HG03135 (cell line): Measurements from ENCODE around the gene PDE7B.

Experiments used
- ATAC-seq: cut with Tn5 transposase; IDR thresholded peaks from one replicate; pipeline ENCODE4 v1.9.1; 2021; ENCODE audit warnings: mild to moderate bottlenecking, moderate library complexity; ENCODE audit not compliant: unreplicated experiment

The PDE7B gene

DNA sequence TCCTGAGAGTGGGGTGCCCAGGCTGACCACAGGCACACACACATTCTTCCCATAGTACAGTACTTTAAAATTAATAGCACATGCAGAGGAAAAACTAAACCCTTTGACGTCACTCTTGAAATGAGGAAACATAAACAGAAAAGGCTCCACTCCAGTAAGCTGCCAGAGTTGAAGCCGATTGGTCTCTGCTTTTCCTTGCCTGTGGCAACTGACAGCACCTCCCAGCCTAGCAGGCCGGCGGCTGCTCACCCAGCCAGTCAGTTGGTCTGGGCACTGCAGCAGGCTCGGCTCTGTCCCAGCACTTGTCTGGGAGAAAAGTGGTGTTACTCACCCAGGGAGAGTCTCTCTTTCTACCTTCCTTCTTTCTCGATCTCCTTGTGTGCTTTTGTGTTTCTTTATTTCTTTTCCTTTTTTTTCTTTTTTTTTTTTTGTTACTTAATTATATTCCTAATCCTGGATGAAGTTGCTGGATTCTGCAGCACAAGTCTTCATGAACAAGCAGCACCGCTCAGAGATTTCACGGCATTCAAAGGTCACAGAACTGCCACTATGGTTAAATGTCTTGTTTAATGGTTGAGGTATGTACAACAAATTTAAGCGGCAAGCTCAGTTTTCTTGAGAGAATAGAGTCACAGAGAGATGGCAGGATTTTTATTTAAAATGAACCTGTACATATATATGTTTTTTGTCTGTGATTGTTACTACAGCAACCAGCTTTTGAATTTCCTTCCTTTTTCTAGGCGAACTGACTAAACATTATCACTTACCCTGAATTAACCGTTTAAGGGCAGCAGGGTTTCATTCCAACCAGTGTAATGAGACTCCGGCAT lies at the start of gene PDE7B:
TSS of gene PDE7B (plus strand) at position 260 of the 830 bp plus-strand sequence.
- ATAC-seq = peak; percentile 83

DNA sequence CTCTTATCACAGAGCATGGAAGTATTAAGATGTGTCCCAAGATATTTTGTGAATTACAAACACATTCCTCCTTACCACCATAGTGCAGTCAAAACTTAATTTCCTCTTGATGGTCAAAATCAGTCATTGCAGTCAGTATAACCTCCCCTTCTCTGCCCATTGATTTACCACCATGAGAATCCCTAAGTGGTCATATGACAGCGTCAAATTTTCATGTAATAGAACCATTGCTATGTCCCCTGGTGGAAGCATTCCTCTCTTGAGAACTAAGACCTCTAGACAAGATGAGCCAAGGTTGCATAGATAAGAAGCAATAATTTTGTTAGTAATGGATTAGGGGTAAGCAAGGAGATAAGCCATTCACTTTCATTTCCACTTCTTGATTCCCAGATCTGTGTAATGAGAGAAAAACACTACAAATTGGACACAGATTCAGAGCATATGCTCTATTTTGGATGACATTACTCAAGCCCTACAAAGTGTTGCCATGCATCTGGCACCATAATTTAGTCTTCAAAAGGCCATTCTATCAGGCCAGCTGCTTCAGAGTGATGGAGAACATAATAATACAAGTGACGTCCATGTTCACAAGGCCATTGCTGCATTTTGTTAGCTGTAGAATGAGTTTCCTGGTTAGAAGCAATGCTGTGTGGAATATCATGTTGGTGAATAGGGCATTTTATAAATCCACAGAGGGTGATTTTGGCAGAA lies 49.6 kb upstream of the PDE7B start:
- no peak for ATAC-seq

DNA sequence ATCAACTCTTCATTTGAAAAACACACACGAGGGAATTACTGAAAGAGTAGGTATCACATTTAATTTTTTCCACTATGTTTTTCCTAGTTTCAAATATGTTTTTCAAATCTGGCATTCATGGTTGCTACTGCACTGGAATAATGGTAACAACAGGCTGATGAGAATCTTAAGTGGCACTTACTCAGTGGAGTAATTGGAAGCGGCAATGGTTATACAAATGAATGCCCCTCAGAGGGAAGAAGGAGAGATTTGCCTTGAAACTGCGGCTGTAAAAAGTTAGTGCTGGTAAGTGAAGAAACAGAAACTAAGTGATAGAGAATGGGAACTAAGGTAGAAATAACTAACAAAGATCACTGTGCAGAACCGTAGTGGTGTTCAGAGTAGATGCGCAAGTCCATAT lies 41.0 kb upstream of the PDE7B start:
- ATAC-seq = no peak

DNA sequence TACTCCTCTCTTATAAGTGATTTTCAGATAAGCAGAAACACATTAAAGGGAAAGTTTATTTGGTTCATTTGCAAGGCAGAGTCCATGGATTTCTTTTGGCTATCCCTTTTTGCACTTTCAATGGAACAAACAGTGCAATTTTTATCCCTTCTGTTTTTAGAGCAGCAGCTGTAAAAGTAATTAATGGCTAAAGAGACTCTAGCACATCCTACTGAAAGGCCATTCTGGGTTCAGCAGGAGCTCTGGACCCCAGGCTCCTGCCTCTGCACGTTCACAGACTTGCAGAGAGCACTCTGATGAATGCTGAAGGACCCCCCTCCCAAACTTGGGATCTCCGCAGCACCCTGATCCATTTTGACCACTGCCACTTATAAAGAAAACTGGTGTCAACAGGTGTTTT lies 40.3 kb upstream of the PDE7B start:
- ATAC-seq = no peak

DNA sequence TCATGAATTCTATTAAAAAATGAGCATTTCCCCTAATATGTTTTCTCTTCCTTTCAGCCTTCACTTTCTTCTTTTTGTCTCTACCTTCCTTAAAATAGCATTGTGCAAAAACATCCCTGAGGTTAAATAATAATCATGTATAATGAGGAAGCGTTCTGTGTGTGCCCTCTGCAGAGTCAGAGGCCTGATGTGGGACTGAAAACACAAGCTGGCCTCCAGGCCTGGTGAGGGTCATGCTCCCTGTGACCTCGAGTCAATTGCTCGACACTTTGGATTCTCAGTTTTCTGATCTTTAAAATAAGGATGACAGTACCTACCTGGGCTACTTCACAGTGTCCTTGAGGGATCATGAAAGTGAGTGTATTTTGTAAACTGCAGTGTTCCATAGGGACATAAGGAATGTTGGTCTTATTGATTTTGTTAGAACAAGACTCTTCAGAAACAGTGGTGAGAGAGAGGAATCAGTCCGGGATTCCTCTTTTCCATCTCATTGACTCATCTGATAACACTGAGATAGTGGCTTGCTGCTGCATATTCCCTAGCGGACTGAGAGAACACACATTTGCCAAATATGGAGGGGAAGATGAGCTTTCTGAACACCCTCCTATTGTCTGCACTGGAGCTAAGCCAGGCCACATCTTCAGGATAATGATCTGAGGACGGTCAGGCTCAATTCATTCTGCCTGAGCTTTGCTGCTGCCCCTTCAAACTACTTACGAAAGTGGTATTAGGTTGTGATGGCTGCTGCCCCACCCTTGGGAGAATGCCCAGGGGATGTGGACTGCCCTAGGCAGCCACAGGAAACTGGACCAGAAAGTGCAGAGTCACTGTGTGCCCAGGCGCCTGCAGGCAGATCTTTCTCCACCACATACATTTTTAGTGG lies 39.6 kb upstream of the PDE7B start:
- no peak for ATAC-seq

DNA sequence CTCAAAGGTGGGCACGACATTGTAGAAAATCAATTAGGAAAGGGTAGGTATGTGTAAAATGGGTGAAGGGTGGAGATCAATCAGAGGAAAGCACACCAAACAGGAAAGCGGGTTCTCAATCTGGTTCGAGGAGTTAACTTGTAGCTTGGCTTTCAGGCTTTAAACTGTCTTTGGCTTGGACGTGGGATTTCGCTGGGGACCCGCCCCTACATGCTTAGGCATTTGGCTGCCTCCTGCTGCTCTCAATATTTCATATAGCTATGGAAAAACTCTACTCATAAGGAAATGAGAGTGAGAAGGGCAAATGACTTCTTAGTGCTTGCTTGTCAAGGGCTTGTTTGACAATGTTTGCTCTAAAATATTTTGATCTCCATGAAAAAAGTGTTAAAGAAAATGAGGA lies 38.1 kb upstream of the PDE7B start:
- ATAC-seq = no peak

DNA sequence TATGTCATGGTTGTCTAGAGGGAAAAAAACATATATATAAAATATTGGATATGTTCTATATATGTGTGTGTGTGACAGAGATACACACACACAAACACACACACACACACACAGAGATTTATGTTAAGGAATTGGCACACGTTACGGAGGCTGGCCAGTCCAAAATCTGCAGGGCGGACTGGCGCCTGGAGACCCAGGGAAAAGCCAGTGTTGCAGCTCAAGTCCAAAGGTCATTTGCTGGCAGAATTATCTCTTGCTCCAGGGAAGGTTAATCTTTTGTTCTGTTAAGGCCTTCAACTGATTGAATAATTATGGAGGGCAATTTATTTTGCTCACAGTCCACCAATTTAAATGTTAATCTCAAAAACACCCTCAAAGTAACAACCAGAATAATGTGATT lies 37.5 kb upstream of the PDE7B start:
- no peak for ATAC-seq

DNA sequence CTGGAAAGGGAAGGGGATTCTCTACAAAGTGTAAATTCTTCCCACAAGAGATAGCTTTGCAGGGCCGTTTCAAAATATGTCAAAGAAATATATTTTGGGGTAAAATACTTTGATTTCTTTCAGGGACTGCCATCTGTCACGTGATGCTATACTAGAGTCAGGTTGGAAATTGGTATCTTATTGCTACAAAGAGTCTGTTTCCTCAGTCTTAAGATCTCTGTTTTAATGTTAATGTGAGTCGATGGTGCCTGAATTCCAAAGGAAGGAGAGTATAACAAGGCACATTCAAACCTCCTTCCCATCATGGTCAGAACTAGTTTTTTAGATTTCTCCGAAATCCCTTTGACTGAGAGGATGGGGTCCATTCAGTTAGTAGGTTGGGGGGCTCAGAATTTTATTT lies 36.3 kb upstream of the PDE7B start:
- ATAC-seq = no peak

DNA sequence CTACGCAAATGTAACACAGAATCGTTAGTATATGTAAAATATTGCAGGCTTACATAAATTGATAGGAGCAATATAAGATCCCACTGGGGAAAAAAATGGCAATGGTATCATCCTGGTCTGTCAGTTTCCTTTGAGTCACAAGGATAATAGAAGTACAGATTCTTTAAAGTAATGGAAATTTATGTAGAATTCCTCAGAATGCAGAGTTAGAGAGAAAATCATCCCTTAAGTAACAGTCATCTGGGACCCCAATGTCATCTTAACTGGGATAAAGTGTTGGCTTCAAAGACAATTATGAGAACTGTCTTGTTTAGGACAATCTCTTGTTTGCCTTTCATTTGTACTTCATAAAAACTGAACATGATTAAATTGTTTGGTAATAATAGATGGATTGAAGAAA lies 34.5 kb upstream of the PDE7B start:
- ATAC-seq = no peak

DNA sequence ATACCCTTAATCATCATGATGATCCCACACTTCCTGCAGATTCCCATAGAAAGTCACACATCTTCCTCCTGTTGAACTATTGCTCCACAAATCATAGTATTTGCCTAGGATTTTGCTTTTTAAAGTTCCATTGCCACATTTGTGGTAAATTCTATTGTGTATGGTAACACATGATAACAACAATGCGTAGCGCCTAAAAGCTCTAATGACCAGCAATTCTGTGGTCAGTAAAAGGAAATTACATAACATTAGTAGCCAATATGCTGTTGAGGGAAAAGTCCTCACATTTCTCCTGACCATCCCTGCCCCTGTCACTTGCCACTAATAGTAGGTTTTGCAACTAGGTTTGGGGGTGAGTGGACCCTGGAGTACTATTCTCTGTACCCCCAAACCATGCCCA lies 31.8 kb upstream of the PDE7B start:
- no peak for ATAC-seq

DNA sequence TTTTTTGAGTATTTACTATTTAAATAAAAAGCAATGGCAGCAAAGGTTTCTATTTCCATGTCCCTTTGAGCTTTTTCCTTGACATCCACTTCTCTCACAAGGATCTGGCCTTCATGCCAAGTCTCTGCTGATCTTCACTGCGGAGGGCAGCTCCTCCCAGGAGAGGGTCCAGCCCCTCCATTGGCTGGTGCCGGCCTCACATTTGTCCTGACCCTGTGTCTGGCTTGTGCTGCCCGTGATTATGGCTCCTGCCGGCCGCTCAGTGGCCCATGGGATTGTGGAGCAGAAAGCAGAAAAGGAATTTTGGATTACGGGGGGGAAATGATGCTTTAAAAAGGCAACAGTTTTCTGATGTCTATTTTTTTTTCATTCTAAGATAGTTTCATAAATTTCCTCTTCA lies 31.2 kb upstream of the PDE7B start:
- ATAC-seq = no peak

DNA sequence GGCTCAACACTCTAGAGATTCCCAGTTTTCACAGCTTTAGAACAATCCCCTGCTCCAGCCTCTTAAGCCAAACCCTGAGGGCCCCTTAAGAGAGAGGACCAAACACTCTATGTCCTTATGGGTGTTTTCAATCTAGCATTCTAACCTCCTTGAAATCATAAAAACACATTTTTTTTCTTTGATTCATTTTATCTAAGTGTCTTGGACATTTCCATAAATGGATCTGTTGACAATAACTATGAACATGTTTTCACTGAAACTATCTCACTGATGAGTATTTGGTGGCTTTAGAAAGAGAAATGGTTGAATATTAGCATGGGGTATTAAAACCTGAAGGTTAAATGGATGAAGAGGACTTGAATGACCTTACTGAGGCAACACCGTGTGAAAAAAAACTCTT lies 27.6 kb upstream of the PDE7B start:
- no peak for ATAC-seq

DNA sequence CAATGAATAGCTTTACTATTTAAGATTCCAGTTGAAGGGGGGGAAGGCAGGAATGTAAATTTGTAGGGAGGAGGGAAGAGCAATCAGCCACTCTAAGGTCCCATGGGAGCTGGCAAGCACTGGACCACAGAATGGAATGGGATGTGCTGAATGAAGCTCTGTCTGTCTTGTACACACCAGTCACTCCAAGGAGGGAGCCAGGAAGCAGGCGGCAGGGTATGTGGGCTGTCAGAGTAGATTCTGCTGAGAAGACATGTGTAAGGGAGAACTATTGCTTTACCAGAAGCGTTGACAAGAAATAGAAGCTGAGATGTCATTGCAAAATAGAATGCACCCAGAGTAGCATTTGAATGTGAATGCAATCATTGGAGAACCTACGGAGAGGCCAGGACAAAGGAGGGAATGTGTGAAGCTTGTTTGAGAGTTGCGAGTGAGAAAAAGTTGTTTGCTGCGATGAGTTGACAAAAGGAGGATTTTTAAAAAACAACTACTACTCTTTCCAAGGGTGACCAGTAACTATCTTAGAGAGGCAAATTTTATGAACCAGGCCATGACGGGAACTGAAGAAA lies 25.2 kb upstream of the PDE7B start:
- no peak for ATAC-seq

DNA sequence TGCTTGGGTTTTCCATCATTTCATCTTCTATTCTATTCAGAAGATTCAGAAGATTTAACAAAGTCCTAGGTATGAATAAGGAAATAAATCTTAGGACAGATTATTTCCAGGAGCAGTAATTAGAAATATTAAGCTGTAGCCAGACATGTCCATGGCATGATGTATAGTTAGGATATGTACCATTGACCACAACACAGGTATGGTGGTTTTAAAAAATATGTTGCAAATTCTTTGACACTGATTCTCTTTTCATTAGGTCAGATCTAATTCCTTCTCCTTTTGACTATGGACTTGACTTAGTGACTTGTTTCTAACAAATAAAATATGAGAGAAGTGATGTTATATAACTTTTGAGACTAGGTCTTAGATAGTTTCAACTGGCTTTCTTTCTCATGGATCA lies 23.5 kb upstream of the PDE7B start:
- no peak for ATAC-seq

DNA sequence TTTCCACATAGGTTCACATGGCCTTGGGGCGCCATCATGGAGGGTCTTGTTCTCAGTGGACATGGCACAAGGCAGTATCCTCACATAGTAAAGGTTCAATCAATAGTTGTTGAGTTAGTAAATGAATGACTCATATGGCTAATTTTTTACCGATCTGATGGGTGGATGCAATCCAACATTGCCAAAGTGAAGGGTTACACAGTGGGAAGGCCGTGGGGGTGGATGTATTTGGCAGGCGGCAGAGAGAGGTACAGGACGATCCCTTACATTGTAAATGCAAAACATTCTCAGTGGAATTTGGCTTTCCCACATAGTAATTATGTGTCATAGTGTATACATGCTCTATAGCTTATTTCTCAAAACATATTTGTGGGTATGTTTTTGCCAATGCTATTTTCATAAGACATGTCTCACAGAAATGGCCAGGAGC lies 21.0 kb upstream of the PDE7B start:
- ATAC-seq = no peak

DNA sequence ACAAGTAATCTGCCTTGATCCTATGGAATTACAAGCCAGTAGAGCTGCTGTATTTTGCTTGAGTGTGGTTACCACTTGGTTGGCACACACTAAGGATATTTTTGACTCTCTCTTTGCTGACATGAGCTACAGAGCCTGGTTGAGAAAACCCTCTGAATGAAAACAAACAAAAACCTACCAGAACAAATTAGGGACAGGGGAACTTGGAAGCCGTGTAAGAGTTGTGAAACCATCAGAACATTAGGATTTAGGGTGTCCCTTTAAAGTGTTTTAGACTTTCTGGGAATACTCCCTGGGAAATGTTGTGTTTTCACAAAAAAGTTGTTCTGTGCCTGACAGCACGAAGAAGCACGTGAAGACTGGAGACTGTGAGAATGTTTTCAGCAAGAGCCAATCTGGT lies 20.5 kb upstream of the PDE7B start:
- ATAC-seq = no peak

DNA sequence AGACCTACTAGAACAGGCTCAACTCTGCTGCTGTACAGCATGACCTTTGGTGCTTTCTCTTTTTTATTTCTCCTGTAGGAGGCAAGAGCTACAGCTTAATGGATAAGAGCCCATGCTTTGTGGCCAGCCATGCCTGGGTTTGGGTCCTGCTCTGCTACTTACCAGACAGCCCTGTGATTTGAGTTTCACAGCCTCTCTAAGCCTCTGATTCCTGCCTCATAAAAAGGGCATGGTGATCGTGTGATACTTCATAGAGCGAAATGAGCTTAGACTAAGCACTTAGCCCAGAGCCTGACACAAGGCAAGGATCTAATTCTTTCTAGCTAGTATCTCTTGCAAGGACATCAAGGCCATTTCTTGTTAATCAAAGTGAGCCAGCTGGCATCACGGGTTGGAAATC lies 19.3 kb upstream of the PDE7B start:
- ATAC-seq = no peak

DNA sequence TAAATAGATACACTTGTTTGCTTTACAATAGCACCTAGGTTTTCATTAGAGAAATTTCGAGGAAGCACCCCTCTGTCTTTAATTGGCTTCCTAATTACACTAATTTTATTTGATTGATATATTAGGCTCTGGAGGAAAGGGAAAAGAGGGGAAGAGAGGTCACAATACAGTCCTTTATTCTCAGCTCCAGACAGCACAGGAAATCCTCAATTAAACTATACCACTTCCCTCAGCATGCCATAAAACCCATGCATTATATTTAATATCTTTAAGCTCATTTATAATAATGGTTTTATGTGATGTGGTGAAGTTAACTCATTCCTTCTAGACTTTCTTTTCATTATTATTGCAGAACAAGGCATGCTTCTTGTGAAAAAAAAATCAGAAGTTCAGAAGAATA lies 17.7 kb upstream of the PDE7B start:
- no peak for ATAC-seq

DNA sequence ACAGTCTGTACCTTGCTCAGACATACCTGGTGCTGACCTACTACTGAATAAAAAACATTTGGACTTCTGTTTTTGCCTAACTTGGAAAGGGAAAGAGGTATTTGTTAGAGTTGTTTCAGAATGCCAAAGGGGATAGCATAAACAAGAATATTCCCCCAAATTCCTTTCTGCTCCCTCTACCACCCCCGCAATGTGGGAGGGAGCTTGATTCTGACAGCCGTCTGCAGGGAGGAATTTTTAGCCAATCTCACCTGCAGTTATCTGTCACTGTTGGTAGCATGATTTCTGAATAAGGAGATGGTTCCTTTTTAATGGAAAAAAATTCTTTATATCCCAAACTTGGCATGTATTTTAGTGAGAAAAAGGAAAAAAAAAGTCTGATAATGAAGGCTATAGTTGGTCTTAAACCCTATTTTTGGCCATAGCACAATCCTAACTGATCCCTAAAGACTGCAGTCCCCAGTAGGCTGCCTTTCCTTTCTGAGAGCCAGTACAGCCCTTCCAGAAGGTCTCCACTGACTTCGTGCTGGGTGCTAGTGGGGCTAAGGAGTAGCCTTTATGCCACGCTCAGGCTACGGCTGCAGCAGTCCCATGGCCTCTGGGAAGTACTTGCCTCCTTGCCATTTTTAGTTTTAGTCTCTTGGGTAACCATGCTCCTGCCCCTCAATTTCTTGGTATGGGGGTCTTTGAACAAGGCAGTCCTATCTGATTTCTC lies 13.6 kb upstream of the PDE7B start:
- no peak for ATAC-seq

DNA sequence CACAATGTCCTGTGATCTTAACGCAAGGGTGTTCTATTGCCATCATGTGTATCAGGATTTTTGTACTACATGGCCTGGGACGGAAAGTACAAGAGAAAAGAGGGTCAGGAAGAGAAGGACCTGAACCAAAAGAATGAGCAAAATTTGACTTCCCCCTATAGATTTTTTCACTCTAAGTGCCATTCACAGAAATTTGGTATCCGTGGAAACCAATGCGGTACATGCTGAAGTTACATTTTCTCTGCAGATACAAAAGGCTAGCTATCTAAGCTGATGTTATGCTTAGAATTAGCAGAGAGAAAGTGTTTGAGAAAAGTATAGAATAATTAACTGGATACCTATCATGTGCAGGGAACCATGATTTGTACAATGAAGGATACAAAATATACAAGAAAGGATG lies 12.4 kb upstream of the PDE7B start:
- ATAC-seq = no peak
